ENCODE data around the gene PLCB1.
"Not testable (repeated sequence)": the region's sequence is repeated elsewhere in the genome, so short reads cannot be mapped to it uniquely, and the experiment has no call there.

The PLCB1 gene

DNA sequence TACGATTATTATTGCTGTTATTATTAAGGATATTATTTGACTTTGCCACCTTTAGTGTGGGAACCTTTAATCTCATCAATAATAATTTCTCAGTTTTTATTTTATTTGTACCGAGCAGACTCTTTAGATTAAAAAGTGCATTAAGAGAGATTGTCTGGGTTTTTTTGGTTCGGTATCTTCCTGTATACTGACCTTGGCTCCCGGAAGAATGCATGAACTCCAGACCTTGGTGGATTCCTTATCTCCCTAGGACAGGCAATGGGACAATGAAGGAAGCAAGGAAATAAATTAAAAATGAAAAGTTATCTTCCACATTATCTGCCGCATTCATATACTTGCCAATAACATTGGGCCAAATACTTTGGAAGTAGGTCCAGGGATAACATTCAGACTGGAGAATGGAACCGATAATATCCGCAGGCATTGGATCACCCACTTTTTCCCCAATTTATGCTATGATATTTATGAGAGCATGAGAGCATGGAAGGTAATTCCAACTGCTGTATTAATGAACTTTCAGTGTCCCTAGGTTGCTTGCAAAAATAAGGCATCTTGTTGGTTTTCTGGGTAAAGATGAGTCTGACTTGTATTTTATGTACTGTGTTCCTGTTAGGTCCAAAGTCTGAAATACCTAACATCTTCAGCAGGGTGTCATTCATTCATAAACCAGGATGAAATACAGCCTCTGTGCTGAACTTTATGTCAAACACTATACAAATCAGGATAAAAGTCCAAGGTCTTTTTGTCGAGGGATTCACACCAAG, 232.1 kb downstream of the PLCB1 start:
- DNase-seq (ENCODE audit: extremely low read depth in 1 of 2, low read depth in 1 of 2), result no peak

GRCh38 chr20:8364734-8365078, 232.6 kb downstream of the PLCB1 start:
- DNase-seq (ENCODE audit: extremely low read depth in 1 of 2, low read depth in 1 of 2), result no peak

- DNase-seq (ENCODE audit: extremely low read depth in 1 of 2, low read depth in 1 of 2), result no peak
Observed at GRCh38 chr20:8365634-8366033, 233.6 kb downstream of the PLCB1 start.

GRCh38 chr20:8366303-8366923, 234.3 kb downstream of the PLCB1 start:
- no peak for DNase-seq (ENCODE audit: extremely low read depth in 1 of 2, low read depth in 1 of 2)

GRCh38 chr20:8367689-8368088, 235.6 kb downstream of the PLCB1 start:
- no peak for DNase-seq (ENCODE audit: extremely low read depth in 1 of 2, low read depth in 1 of 2)

GRCh38 chr20:8368670-8369069, 236.6 kb downstream of the PLCB1 start:
- DNase-seq (ENCODE audit: extremely low read depth in 1 of 2, low read depth in 1 of 2), result no peak

DNA sequence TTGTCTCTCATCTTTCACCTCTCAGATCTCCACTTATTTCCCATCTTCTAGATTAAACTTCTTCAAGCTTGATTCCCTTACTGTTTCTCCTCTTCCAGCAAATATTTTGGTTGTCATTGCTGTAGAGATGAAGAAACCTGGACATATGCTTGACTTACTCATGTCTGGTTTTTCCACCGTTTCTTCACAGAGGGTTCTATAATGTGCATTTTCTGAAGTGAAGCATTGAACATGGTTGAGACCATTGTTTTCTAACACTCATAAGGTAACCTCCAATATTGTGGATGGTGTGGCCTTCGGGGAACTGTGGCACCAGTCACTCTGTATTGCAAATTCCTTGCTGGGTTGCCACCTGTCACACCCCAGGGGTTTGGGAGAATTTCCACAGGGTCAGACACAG, 237.2 kb downstream of the PLCB1 start:
- no peak for DNase-seq (ENCODE audit: extremely low read depth in 1 of 2, low read depth in 1 of 2)

DNA sequence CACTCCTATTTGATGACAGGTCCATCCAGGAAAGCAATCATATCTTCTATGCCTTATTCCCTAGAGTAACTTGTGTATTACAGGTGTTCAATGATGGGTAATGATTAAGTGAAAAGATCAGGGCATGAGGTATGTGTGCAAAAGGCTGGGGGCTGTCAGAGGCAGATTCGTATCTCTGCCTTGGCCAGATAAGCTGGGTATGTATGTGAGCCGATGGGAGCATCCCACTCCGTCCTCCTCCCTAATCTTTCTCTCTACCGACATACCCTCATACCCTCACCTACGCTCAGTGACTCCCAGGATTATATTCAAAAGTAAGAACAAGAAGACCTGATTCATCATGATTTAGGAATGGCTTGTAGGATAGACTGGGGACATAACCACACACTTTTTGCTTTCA, 238.7 kb downstream of the PLCB1 start:
- DNase-seq (ENCODE audit: extremely low read depth in 1 of 2, low read depth in 1 of 2), result no peak

DNA sequence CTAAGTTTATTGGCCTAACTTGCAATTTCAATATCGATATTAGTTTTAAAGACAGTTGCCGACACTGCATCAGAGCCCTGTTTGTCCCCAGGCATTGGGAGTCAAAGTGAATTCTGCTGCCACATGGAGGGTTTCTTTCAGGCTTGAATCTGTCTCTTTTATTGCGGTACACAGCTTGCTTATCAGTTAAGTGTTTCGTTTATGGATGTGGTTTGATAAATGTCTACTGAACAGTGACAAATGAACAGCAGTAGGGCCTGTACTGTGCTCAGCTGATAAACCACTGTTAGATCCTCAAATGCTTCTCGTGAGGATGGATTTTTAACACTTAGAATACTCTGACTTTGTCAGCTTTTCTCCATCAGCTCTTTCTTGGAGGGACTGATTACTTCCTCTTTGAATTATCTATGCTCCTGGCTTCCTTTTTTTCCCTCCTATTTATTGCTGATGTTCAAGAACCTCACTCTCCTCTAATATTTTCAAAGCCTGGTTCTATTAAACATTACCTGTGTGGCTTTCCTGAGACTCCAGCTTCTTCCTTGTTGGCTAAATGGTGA, 240.8 kb downstream of the PLCB1 start:
- no peak for DNase-seq (ENCODE audit: extremely low read depth in 1 of 2, low read depth in 1 of 2)

GRCh38 chr20:8373579-8373978, 241.5 kb downstream of the PLCB1 start:
- DNase-seq (ENCODE audit: extremely low read depth in 1 of 2, low read depth in 1 of 2), result no peak

DNA sequence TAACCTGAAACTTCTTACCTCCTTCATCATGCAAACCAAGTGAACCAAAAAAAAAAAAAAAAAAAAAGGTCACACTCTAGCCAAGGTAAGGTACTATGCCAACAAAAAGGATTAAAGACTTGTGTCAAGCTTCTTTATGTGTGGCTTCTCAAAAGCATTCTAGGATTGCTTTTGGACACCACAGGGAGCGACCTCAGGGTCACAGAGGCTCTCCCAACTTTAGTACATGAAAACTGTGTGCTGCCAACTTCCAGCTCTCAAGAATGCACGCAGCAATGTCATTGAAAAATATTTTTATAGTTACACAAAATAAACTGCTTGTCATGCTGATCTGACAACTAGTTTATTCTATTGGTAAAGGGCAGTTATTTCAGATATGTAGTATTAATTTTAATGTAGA, 243.8 kb downstream of the PLCB1 start:
- no peak for DNase-seq (ENCODE audit: extremely low read depth in 1 of 2, low read depth in 1 of 2)

DNA sequence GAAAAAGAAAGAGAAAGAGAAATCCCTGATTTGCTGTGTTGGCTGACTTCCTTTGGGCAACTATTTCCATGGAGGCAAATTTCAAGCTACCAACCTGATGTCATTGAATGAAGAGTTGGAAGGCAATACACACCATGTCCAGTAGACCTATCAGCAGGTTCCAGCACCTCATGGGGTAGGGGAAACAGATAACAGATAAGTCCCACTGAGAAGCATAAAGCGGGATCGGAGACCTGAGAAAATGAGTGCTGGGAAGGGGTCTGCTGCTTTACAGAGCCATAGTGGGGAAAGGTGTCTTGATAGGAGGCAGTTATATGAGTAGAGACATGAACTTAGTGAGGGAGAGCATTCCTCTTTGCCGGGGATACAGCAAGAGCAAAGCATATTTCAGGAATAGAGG, 244.9 kb downstream of the PLCB1 start:
- no peak for DNase-seq (ENCODE audit: extremely low read depth in 1 of 2, low read depth in 1 of 2)

- not testable (repeated sequence) for DNase-seq (ENCODE audit: extremely low read depth in 1 of 2, low read depth in 1 of 2)
Observed at GRCh38 chr20:8379125-8379524, 247.1 kb downstream of the PLCB1 start.

DNA sequence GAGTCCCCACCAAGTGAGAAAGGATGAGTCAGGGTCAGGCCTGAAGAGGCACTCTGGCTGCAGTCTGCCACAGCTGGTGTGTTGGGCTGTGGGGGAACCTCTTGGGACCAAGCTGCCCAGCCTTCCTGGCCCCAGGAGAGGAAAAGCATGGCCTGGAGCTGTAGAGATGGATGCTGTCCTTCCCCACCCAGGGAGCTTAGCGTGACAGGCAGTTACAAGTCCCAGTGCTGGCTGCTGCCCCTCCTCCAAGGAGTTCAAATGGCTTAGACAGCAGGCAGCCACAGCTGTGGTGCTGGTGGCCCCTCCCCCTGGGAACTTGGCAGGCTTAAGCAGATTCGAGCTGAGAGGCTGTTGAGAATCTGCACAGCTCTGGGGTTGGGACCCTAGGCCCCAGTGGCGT, 253.2 kb downstream of the PLCB1 start:
- no peak for DNase-seq (ENCODE audit: extremely low read depth in 1 of 2, low read depth in 1 of 2)

DNA sequence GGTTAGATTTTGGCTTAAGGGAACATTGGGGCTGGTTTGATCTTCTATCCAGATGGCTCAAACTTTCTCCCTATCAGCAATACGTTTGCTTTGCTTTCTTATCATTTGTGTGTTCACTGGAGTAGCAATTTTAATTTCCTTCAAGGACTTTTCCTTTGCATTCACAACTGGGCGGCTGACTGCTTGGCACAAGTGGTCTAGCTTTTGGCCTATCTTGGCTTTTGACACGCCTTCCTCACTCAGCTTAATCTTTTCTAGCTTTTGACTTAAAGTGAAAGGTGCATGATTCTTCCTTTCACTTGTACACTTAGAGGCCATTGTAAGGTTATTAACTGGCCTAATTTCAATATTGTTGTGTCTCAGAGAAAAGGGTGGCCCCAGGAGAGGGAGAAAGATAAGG, 254.9 kb downstream of the PLCB1 start:
- no peak for DNase-seq (ENCODE audit: extremely low read depth in 1 of 2, low read depth in 1 of 2)

GRCh38 chr20:8388141-8388540, 256.1 kb downstream of the PLCB1 start:
- no peak for DNase-seq (ENCODE audit: extremely low read depth in 1 of 2, low read depth in 1 of 2)

DNA sequence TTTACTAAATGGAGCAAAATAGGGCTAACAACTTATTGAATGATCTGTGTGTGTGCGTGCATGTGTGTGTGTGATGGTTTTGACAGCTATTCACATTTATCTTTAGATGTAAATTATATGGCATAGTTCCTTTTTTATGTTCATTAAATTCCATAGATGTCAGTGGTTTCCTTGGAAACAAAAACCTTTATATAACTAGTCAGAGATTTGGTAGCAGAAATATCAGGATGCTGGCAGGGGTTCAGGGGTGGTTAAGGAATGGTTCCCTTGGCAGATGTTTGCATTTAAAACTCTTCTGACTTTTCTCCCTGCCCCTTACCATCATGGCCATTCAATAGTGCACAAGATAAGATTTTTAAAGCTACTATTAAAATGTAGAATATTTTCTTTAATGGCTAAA, 256.6 kb downstream of the PLCB1 start:
- no peak for DNase-seq (ENCODE audit: extremely low read depth in 1 of 2, low read depth in 1 of 2)

GRCh38 chr20:8389381-8390036, 257.4 kb downstream of the PLCB1 start:
- no peak for DNase-seq (ENCODE audit: extremely low read depth in 1 of 2, low read depth in 1 of 2)

GRCh38 chr20:8390037-8390433, 258.0 kb downstream of the PLCB1 start:
- no peak for DNase-seq (ENCODE audit: extremely low read depth in 1 of 2, low read depth in 1 of 2)

GRCh38 chr20:8390500-8390899, 258.4 kb downstream of the PLCB1 start:
- no peak for DNase-seq (ENCODE audit: extremely low read depth in 1 of 2, low read depth in 1 of 2)

DNA sequence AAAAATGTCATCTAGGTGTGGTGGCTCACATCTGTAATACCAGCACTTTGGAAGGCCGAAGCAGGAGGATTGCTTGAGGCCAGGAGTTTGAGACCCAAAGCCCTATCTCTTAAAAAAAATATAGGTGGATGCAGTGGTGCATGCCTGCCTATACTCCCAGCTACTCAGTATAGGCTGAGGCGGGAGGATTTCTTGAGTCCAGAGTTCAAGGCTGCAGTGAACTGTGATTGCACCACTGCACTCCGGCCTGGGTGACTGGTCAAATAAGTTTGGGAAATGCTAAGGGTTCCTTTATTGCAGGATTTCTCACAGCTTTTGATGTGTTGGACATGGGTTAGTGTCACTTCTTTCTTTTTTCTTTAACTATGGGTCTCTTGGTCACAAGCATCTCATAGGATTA, 261.3 kb downstream of the PLCB1 start:
- DNase-seq (ENCODE audit: extremely low read depth in 1 of 2, low read depth in 1 of 2), result no peak

GRCh38 chr20:8394308-8394945, 262.4 kb downstream of the PLCB1 start:
- no peak for DNase-seq (ENCODE audit: extremely low read depth in 1 of 2, low read depth in 1 of 2)
